Measurements from ENCODE around the gene GPR63.

GPR63 gene

DNA sequence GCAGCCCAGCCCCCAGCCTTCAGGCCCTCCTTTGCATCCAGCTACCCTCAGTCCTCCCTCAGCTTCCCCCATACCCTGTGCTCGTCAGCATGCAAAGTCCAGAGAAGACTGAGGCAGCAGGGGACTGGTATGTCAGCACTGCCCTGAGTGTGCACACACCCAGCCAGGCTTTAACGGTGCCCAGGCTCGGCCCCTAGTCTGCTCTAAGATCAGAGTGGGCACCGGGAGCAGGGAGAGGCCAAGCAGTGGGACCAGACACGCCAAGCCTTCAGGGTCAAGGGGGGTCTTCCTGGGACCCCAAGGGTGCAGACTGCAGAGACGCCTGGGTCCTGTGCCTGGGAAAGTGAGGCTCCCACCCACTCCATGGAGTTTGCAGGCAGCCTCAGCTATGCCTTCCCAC is 74.7 kb downstream of the GPR63 start:
- TF ChIP-seq, protein P1, sequence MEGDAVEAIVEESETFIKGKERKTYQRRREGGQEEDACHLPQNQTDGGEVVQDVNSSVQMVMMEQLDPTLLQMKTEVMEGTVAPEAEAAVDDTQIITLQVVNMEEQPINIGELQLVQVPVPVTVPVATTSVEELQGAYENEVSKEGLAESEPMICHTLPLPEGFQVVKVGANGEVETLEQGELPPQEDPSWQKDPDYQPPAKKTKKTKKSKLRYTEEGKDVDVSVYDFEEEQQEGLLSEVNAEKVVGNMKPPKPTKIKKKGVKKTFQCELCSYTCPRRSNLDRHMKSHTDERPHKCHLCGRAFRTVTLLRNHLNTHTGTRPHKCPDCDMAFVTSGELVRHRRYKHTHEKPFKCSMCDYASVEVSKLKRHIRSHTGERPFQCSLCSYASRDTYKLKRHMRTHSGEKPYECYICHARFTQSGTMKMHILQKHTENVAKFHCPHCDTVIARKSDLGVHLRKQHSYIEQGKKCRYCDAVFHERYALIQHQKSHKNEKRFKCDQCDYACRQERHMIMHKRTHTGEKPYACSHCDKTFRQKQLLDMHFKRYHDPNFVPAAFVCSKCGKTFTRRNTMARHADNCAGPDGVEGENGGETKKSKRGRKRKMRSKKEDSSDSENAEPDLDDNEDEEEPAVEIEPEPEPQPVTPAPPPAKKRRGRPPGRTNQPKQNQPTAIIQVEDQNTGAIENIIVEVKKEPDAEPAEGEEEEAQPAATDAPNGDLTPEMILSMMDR (IDR thresholded peaks at IDR 0.05) = no peak
- H3K4me3 ChIP-seq = no peak overlapping the region
- no peak overlapping the region for H3K27ac ChIP-seq
- DNase-seq (ENCODE audit: low spot score) = no peak

DNA sequence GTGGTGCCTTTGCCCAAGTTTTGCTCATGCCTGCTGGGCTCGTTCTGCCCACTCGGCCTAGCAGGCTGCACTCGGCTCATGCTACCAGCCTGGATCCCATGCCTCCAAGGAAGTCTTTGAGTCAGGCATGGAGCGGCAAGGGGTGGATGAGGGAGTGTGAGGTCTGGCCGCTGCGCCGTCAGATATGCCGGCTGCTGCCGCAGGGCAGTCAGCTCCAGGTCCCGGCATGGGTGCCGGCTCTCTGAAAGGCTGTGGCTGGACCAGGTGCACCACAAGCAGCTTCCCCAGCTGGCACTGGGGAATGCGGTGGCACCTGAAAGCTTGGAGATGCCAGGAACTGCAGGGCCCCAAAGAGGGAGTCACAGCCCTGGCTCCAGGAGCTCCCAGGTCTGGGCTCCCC is 75.5 kb downstream of the GPR63 start:
- TF ChIP-seq, protein P1 (IDR thresholded peaks at IDR 0.05) = no peak
- no peak for DNase-seq (ENCODE audit: low spot score)
- Histone ChIP-seq H3K4me3 (no peak overlapping the region), H3K27ac (no peak overlapping the region)

DNA sequence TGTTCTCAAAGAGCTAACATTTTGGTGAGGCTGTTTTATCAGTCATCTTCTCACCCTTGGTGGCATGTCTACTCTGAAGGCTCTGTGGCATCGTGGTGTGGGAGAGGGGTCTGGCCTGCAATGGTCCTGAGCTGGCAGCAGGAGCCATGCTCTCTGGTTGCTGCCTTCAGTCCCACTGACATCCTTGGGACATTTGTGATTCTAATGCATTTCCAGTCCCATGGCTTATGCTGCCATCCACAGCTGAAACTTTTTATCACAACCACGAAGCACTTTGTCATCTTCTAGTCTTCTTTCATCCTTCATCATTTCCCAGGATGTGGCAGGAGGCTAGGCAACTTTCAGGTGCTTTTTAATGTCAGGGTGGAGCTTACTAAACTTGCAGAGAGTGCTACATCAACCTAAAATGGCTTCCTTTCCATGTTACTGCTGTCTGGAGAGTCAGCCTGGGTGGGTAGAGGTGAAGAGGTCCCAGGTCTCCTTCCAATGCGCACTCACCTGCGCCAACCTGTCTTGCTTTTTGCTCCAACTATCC is 77.1 kb downstream of the GPR63 start:
- H3K27ac ChIP-seq = no peak overlapping the region
- no peak overlapping the region for H3K4me3 ChIP-seq
- TF ChIP-seq, protein P1 (IDR thresholded peaks at IDR 0.05) = no peak
- no peak for DNase-seq (ENCODE audit: low spot score)

DNA sequence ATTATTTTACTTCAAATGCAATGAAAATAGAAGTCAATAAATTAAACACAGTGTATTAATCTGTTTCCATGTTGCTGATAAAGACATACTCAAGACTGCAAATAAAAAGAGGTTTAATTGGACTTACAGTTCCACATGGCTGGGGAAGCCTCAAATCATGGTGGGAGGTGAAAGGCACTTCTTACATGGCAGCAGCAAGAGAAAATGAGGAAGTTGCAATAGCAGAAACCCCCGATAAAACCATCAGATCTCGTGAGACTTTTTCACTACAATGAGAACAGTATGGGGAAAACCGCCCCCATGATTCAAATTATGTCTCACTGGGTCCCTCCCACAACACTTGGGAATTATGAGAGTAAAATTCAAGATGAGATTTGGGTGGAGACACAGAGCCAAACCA is 82.2 kb downstream of the GPR63 start:
- TF ChIP-seq, protein P1 (IDR thresholded peaks at IDR 0.05) = no peak
- no peak overlapping the region for H3K27ac ChIP-seq
- no peak overlapping the region for H3K4me3 ChIP-seq
- DNase-seq (ENCODE audit: low spot score) = no peak

DNA sequence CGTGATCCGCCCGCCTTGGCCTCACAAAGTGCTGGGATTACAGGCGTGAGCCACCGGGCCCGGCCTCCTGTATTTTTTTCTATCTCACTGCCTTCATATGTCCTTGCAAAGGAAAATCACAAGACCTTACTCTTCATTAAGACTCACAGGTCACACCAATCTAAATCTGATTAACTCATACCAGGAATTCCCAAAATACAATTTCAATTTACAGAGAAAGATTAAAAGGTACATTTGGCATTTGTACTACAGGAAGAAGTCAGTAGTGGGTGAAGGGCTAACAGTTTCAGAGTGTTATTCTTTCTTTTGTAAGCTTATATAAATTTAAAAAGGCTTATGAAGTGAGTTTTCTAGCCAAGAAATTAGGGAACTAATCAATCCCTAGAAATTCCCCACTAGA is 87.4 kb downstream of the GPR63 start:
- H3K4me3 ChIP-seq = no peak overlapping the region
- no peak overlapping the region for H3K27ac ChIP-seq
- DNase-seq (ENCODE audit: low spot score) = no peak
- TF ChIP-seq, protein P1 (IDR thresholded peaks at IDR 0.05) = no peak
